IPS-20b (cell line): ENCODE measurements around the gene ARHGEF40.

ENCODE experiments used
- H3K27ac ChIP-seq: one replicate; pipeline ENCODE4 v1.5.1; 2013; ENCODE audit warnings: low read length
- H3K27me3 ChIP-seq: 2 replicates; pipeline ENCODE4 v1.6.1; 2013; ENCODE audit warnings: mild to moderate bottlenecking, low read length, inconsistent platforms; ENCODE audit not compliant: insufficient read depth
- H3K36me3 ChIP-seq: 2 replicates; pipeline ENCODE4 v1.6.1; 2013; ENCODE audit warnings: low read depth, mild to moderate bottlenecking, inconsistent platforms, low read length, moderate library complexity; ENCODE audit not compliant: insufficient read depth
- H3K4me1 ChIP-seq: 2 replicates; pipeline ENCODE4 v1.6.1; 2013; ENCODE audit warnings: mild to moderate bottlenecking, control low read depth, inconsistent platforms, low read length, moderate library complexity; ENCODE audit not compliant: insufficient read depth
- H3K4me3 ChIP-seq: 2 replicates; pipeline ENCODE4 v1.5.1; 2013; ENCODE audit warnings: mild to moderate bottlenecking, low read length, inconsistent platforms
- H3K9ac ChIP-seq: 2 replicates; pipeline ENCODE4 v1.6.1; 2013; ENCODE audit warnings: low read depth, mild to moderate bottlenecking, inconsistent platforms, low read length, moderate library complexity
- H3K9me3 ChIP-seq: 2 replicates; pipeline ENCODE4 v1.6.1; 2013; ENCODE audit warnings: mild to moderate bottlenecking, low read depth, low read length, inconsistent platforms; ENCODE audit not compliant: insufficient read depth

ARHGEF40 gene

DNA sequence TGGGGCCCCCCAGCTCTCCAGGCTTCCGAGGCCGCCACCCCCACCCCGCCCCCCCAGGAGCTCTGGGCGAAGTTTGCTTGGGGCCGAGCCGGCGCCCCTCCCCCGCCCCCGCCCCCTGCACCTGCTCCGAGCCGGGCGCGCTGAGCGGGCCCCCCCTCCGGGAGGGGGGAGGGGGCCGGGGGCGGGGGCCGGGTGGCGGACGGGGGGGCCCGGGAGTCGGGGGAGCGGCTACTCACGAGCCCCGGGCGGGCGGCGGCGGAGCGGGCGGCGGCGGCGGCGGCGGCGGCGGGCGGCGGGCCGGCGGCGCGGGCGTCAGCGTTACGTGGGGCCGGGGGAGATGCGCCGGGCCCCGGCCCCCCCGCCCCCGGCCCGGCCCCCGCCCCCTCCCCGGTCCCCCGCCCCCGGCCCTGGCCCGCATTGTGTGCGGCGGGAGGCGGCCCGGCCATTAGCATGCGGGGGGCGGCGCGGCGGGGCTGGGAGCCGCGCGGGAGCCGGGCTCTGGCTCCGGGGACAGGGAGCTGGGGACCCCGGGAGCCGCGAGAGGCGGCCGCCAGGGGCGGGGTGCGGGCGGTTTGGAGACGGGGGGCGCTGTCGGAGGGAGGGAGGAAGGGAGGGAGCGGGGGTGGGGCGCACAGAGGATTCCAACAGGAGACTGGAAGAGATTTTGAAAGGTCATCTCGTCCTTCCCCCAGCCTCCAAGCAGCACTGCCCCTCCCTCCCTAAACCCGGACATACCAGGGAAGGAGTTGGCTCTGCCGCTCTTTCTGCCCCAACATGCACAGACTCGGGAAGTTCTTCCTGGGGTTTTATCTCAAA lies 28.2 kb downstream of the ARHGEF40 start, which contains the start of gene ZNF219:
ZNF219 (minus strand) TSS at position 580 of the 816 bp plus-strand sequence. CDS start 5,064 bp downstream, outside the sequence.
- Histone ChIP-seq H3K4me3 (peak within 1 kb of the TSS; percentile 89), H3K9ac (peak within 1 kb of the TSS; percentile 95), H3K36me3 (peaks cover 7% of the 10 kb centered on the region; the same call in 1 of the 2 replicates), H3K4me1 (peaks cover 62% of the 10 kb centered on the region), H3K27me3 (no peaks in the 10 kb centered on the region), H3K9me3 (no peaks in the 10 kb centered on the region), H3K27ac (peak within 1 kb of the TSS; percentile 94)

- peak overlapping the region; percentile 89 for H3K4me3 ChIP-seq
- H3K9me3 ChIP-seq, result no peaks in the 10 kb centered on the region
- H3K36me3 ChIP-seq, result peaks cover 4% of the 10 kb centered on the region; the same call in 1 of the 2 replicates
- peak overlapping the region; percentile 94 for H3K9ac ChIP-seq
- H3K27me3 ChIP-seq, result no peaks in the 10 kb centered on the region
- H3K27ac ChIP-seq, result peak overlapping the region; percentile 94
- H3K4me1 ChIP-seq, result peaks cover 55% of the 10 kb centered on the region
These were observed 28.9 kb downstream of the ARHGEF40 start for GRCh38 chr14:21098892-21099595.

- H3K9me3 ChIP-seq, result no peaks in the 10 kb centered on the region
- H3K36me3 ChIP-seq, result peaks cover 4% of the 10 kb centered on the region; the same call in 1 of the 2 replicates
- H3K9ac ChIP-seq, result peak overlapping the region; percentile 94; the same call in 1 of the 2 replicates
- H3K27me3 ChIP-seq, result no peaks in the 10 kb centered on the region
- H3K4me3 ChIP-seq, result peak overlapping the region; percentile 89
- H3K4me1 ChIP-seq, result peaks cover 55% of the 10 kb centered on the region
- no peak overlapping the region for H3K27ac ChIP-seq
These were observed 29.5 kb downstream of the ARHGEF40 start for GRCh38 chr14:21099596-21099985.

DNA sequence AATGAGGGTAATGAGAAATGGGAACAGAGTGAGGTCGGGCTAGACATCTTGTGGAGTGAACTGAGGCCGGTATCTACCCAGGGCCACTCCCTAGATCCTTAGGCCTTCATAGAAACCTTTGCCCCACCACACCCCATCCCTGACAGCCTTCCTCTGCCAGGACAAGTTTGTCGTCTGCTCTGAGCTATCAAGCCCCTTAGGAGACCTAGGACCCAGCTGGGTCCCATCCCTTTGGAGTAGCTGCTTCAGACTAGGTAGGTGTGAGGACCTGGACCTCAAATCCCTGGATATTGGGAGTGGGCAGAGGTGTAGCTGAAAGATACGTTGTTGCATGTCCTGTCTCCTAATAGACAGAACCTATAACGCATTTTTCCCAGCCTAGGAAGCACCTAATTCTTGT lies 30.8 kb downstream of the ARHGEF40 start, which contains the start of gene TMEM253:
TMEM253 (plus strand) TSS at position 136 of the 400 bp plus-strand sequence. CDS start 278 bp downstream, outside the sequence.
- Histone ChIP-seq H3K27ac (no peak within 1 kb of the TSS), H3K36me3 (no peaks in the 10 kb centered on the region), H3K4me1 (peaks cover 44% of the 10 kb centered on the region), H3K9me3 (no peaks in the 10 kb centered on the region), H3K4me3 (no peak within 1 kb of the TSS; the same call in 1 of the 2 replicates), H3K27me3 (no peaks in the 10 kb centered on the region), H3K9ac (peak within 1 kb of the TSS; percentile 100; the same call in 1 of the 2 replicates)

DNA sequence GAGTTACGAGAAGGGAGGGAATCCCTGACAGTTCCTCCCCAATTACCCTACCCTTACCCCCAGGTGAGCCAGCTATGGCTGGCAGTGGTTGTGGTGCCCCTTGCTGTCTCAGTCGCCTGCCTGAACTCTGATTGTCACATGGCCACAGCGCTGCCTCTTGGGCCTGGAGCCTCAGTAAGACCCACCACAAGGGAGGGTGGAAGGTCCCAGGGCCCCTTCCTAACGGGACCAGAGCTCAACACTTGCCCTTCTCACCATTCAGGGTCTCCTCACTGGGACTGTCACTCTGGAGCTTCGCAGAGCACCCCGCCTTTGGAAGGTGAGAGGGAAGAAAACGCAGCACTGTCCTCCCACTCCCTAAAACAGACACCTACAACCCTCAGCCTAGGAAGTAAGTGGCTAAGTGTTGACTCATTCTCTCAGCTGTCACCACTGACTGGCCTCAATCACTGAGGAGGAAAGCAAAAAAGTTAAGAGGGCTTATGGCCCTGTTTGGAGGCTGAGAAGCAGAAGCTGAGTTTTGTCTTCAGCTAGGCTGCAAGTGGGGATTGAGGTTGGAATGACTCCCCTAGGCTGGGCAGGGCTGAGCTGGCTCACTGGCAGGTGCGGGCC lies 31.8 kb downstream of the ARHGEF40 start:
- Histone ChIP-seq H3K9ac (peak overlapping the region; percentile 100; the same call in 1 of the 2 replicates), H3K9me3 (no peaks in the 10 kb centered on the region), H3K4me3 (peak overlapping the region; percentile 90; the same call in 1 of the 2 replicates), H3K36me3 (no peaks in the 10 kb centered on the region), H3K4me1 (peaks cover 42% of the 10 kb centered on the region), H3K27ac (peak overlapping the region; percentile 8), H3K27me3 (no peaks in the 10 kb centered on the region)

DNA sequence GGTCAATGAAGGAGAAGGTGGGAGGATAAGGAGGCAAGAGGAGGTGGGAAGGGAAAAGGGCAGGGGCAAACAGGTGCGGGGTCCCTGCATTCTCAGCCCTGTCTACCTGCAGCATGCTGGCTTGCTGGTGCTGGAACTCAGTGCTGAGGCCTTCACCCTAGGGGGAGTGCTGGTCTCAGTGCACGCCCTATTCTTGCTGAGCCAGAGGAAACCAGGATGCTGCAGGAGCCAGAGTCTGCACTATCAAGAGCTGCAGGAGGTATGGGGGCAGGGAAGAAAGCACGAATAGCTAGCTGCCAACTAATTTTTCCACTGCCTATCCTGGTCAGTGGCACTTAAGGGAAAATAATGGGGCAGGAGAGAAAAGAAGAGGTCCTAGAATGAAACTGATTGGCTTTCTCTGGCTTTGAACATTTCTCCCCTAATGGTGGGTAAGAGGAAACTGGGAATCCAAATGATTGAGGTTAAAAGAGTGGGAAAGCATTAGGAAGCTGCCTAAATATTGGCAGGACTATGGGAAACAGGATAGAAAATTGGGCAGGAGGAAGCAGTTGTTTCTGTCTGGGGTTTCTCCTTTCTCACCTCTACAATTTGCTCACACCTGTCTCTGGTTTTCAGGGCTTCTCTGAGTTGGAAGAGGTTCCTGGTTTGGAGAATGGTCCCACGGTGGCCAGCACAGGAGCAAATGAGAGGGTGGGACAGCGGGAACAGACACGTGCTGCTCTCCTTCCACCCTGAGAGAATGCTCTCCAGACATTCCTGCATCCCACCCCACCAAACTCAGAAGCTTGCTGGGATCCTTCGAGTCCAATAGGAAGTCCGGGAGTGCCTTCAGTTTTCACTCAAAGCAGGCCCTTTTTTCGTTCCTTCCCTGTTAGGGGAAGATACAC lies 32.7 kb downstream of the ARHGEF40 start:
- Histone ChIP-seq H3K4me3 (peak overlapping the region; percentile 90), H3K36me3 (no peaks in the 10 kb centered on the region), H3K9ac (peak overlapping the region; percentile 100; the same call in 1 of the 2 replicates), H3K27me3 (no peaks in the 10 kb centered on the region), H3K4me1 (peaks cover 39% of the 10 kb centered on the region), H3K27ac (peak overlapping the region; percentile 8), H3K9me3 (no peaks in the 10 kb centered on the region)

- H3K9me3 ChIP-seq, result no peaks in the 10 kb centered on the region
- H3K36me3 ChIP-seq, result no peaks in the 10 kb centered on the region
- no peaks in the 10 kb centered on the region for H3K27me3 ChIP-seq
- peak overlapping the region; percentile 100; the same call in 1 of the 2 replicates for H3K9ac ChIP-seq
- H3K4me3 ChIP-seq, result peak overlapping the region; percentile 90
- peak overlapping the region; percentile 8 for H3K27ac ChIP-seq
- peaks cover 39% of the 10 kb centered on the region for H3K4me1 ChIP-seq
These were observed 33.3 kb downstream of the ARHGEF40 start for GRCh38 chr14:21103411-21103709.

DNA sequence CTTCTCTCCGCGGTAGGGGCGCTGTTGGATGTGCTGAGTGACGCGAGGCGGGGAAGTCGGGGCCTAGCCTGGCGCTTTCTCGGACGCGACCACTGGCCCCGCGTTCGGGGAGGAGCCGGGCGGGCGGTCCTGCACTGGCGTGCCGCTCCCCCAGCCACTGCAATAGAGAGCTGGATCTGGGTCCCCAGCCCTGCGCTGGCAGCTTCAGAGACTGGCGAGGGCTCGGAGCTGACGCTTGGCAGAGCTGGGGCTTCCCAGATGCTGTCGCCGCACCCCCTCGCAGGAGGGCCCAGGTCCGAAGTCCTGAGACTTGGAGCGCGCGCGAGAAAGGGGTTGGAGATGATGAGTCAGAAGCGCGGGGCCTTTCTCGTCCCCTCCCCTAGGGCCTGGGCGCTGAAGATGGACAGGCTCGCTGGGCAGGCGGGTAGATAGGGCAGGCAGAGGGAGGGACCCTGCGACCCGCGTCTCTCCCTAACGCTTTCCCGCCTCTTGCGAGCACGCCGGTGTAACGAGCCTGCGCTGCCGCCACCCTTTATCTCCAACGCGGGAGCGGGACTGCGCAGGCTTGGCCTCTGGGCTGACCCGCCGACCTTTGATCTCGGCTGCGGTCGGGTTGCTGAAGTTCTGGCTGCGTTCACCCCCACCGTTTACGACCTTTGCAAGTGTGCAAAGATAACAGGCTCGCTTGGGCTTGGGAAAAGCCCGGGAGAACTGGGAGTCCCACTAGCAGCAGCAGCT lies 33.8 kb downstream of the ARHGEF40 start:
- Histone ChIP-seq H3K4me1 (peaks cover 37% of the 10 kb centered on the region), H3K9me3 (no peaks in the 10 kb centered on the region), H3K27me3 (no peaks in the 10 kb centered on the region), H3K4me3 (peak overlapping the region; percentile 90), H3K36me3 (no peaks in the 10 kb centered on the region), H3K27ac (peak overlapping the region; percentile 89), H3K9ac (peak overlapping the region; percentile 100)

DNA sequence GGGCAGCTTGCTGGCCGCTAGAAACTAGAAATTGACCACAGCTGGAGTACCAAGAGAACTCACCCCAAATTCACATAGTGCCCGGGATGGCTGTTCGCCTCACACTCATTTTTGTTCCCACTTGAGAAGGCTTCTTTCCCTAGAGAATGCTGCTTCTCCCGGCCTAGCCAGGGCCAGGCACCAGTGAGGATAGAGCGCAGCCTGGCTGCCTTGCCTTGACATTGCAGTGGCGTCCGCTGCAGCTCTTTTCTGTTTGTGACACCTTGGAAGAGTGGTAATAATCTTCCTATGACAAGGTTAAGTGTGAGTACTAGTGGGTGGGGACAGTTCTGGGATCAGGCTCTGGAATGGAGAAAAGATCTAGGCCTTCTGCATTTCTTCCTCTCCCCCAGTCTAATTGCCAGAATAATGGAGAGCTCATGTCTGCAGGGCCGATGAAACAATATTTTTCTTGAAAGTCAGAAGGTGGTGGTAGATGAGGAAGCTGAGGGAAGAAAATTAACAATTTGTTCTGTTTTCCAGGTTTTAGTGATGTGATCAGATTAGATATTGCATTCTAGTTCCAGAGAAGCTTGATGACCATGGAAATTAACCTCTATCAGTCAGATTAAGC lies 34.5 kb downstream of the ARHGEF40 start:
- peak overlapping the region; percentile 100 for H3K9ac ChIP-seq
- peak overlapping the region; percentile 90 for H3K4me3 ChIP-seq
- H3K36me3 ChIP-seq, result no peaks in the 10 kb centered on the region
- peaks cover 30% of the 10 kb centered on the region for H3K4me1 ChIP-seq
- no peaks in the 10 kb centered on the region for H3K27me3 ChIP-seq
- no peaks in the 10 kb centered on the region for H3K9me3 ChIP-seq
- H3K27ac ChIP-seq, result peak overlapping the region; percentile 89

DNA sequence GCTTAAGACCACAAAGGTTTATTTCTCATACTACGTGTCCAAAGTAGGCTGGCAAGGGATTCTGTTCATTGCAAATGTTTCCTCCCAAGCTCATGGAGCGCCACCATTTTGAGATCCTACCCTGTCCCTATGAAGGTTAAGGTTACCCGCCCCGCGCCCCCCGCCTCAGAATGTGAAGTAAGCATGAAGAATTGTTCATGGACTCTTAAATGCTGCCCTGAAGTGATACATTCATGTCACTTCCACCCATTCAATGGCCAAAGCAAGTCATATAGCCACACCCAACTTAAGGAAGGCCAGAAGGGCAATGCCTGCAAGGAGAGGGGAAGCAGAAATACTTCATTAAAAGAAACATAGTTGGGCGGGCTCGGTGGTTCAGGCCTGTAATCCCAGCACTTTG lies 35.0 kb downstream of the ARHGEF40 start:
- H3K4me1 ChIP-seq, result peaks cover 27% of the 10 kb centered on the region
- H3K9ac ChIP-seq, result peak overlapping the region; percentile 100; the same call in 1 of the 2 replicates
- no peak overlapping the region for H3K27ac ChIP-seq

More for the DNA sequence above, 35.0 kb downstream of the ARHGEF40 start:
- Histone ChIP-seq H3K9me3 (no peaks in the 10 kb centered on the region), H3K27me3 (no peaks in the 10 kb centered on the region), H3K4me3 (peak overlapping the region; percentile 90), H3K36me3 (no peaks in the 10 kb centered on the region)
